Dermis microvascular lymphatic vessel endothelial cell (primary cell): Measurements from ENCODE around the gene BICRA. TPM values are rescaled to one million over a fixed set of nuclear protein-coding genes. Genes with fewer than 3 reads are reported as not detected.
A peak's percentile ranks its signal among the peaks of the same experiment; 100 is the strongest.
"Not testable (repeated sequence)": the region's sequence is repeated elsewhere in the genome, so short reads cannot be mapped to it uniquely, and the experiment has no call there.

ENCODE experiments used
- DNase-seq, 2 donors: peaks; one replicate each; pipeline versions ENCODE4 v3.0.0 to v3.0.0-alpha.2; 2010; ENCODE audit warnings: low read depth in 2 of 2
- total RNA-seq: library from RNA; depleted of rRNA; stranded (reverse); fragments of >200 nt; gene quantifications from 2 replicates; pipeline ENCODE4 v1.2.1, GENCODE V29; 2014

The BICRA gene
- total RNA-seq, 1 donor from 2014 or later: 2.8 TPM

GRCh38 chr19:47714339-47714738, 105.4 kb downstream of the BICRA start:
- peak in 1 of 2 donors; percentile 25 for DNase-seq

- not testable (repeated sequence) for DNase-seq
Measured at GRCh38 chr19:47714855-47715254, 105.9 kb downstream of the BICRA start.

GRCh38 chr19:47716270-47716937, 107.5 kb downstream of the BICRA start:
- no peak for DNase-seq

GRCh38 chr19:47718415-47719046, 109.6 kb downstream of the BICRA start:
- not testable (repeated sequence) for DNase-seq

GRCh38 chr19:47719047-47719859, 110.3 kb downstream of the BICRA start:
- peak; percentile 75 to 87 for DNase-seq

GRCh38 chr19:47720669-47721422, 111.9 kb downstream of the BICRA start:
- DNase-seq: no peak

GRCh38 chr19:47723581-47723940, 114.6 kb downstream of the BICRA start:
- no peak for DNase-seq

GRCh38 chr19:47725759-47726401, 116.9 kb downstream of the BICRA start:
- no peak for DNase-seq

- no peak for DNase-seq
Measured at GRCh38 chr19:47726467-47726866, 117.5 kb downstream of the BICRA start.

- not testable (repeated sequence) for DNase-seq
Measured at GRCh38 chr19:47728295-47728694, 119.4 kb downstream of the BICRA start.

- peak in 1 of 2 donors; percentile 77 for DNase-seq
Measured at GRCh38 chr19:47729468-47729798, 120.5 kb downstream of the BICRA start.

GRCh38 chr19:47729799-47730520, 121.0 kb downstream of the BICRA start:
- peak; percentile 92 to 95 for DNase-seq

GRCh38 chr19:47730521-47730889, 121.6 kb downstream of the BICRA start:
- no peak for DNase-seq

GRCh38 chr19:47730910-47731309, 122.0 kb downstream of the BICRA start:
- DNase-seq: no peak

GRCh38 chr19:47735131-47735530, 126.2 kb downstream of the BICRA start:
- no peak for DNase-seq

GRCh38 chr19:47740866-47741519, 132.1 kb downstream of the BICRA start:
- DNase-seq: no peak

- peak in 1 of 2 donors; percentile 59 for DNase-seq
Measured at GRCh38 chr19:47741544-47742140, 132.7 kb downstream of the BICRA start.

GRCh38 chr19:47742634-47743033, 133.7 kb downstream of the BICRA start:
- peak in 1 of 2 donors; percentile 45 for DNase-seq

- peak; percentile 96 to 97 for DNase-seq
Measured at GRCh38 chr19:47745010-47745901, 136.3 kb downstream of the BICRA start, which contains the start of gene NOP53. Gene NOP53 (plus strand): TSS chr19:47745546. CDS start chr19:47745560, 14 bp downstream.
